HepG2 (cell line): ENCODE data around the gene POLA2.

ENCODE experiments used
- CBX5 ChIP-seq: sonication (generic); formaldehyde crosslinking; IDR thresholded peaks from 2 replicates; pipeline ENCODE4 v1.4.0; 2020; ENCODE audit warnings: missing genetic modification reagents, borderline replicate concordance
- ETV5 ChIP-seq: IDR thresholded peaks from 2 replicates; pipeline ENCODE4 v1.6.1; 2018; ENCODE audit warnings: missing biosample characterization, missing genetic modification reagents, inconsistent platforms, borderline replicate concordance
- NBN ChIP-seq: fragments of 450-650 bp; conservative IDR thresholded peaks from 2 replicates; pipeline ENCODE4 v1.6.1; 2017
- SMARCC2 ChIP-seq: fragments of 450-650 bp; IDR thresholded peaks from 2 replicates; pipeline ENCODE4 v1.6.1; 2017; ENCODE audit warnings: antibody characterized with exemption, mild to moderate bottlenecking
- YY1 ChIP-seq: IDR thresholded peaks from 2 replicates; pipeline ENCODE4 v1.6.1; 2011; ENCODE audit warnings: low read length, low read depth, moderate library complexity, mild to moderate bottlenecking; ENCODE audit not compliant: insufficient read depth, insufficient replicate concordance
- ZBTB20 ChIP-seq: sonication (generic); formaldehyde crosslinking; IDR thresholded peaks from 2 replicates; pipeline ENCODE4 v1.8.1; 2023; ENCODE audit warnings: missing genetic modification reagents, low read depth, mild to moderate bottlenecking, borderline replicate concordance
- TF ChIP-seq, protein P1 (sequence below): sonication (generic); formaldehyde crosslinking; IDR thresholded peaks from 2 replicates; pipeline ENCODE4 v1.4.0; 2020; ENCODE audit warnings: missing genetic modification reagents, borderline replicate concordance

DNA sequence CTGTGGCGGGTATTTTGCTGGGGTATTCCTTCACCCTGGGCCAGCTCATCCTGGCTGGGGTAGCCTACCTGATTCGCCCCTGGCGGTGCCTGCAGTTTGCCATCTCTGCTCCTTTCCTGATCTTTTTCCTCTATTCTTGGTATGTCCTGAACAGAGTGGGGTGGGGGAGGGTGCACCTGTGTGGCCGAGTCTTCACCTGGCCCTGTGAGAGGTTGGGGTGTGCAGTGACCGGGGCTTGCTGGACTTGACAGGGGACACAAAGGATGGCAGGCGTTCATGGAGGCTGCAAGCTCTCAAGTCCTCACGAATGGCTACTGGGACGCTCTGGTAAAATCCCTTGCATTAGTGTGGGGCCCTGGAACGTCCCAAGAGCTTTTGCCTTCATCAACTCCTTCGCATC lies 40.7 kb upstream of the POLA2 start:
- no peak for TF ChIP-seq NBN
- TF ChIP-seq, protein P1, sequence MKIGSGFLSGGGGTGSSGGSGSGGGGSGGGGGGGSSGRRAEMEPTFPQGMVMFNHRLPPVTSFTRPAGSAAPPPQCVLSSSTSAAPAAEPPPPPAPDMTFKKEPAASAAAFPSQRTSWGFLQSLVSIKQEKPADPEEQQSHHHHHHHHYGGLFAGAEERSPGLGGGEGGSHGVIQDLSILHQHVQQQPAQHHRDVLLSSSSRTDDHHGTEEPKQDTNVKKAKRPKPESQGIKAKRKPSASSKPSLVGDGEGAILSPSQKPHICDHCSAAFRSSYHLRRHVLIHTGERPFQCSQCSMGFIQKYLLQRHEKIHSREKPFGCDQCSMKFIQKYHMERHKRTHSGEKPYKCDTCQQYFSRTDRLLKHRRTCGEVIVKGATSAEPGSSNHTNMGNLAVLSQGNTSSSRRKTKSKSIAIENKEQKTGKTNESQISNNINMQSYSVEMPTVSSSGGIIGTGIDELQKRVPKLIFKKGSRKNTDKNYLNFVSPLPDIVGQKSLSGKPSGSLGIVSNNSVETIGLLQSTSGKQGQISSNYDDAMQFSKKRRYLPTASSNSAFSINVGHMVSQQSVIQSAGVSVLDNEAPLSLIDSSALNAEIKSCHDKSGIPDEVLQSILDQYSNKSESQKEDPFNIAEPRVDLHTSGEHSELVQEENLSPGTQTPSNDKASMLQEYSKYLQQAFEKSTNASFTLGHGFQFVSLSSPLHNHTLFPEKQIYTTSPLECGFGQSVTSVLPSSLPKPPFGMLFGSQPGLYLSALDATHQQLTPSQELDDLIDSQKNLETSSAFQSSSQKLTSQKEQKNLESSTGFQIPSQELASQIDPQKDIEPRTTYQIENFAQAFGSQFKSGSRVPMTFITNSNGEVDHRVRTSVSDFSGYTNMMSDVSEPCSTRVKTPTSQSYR (CRISPR knock-in tag) = no peak
- TF ChIP-seq SMARCC2 = no peak
- no peak for TF ChIP-seq ETV5
- no peak for TF ChIP-seq ZBTB20 (CRISPR knock-in tag)
- TF ChIP-seq YY1 = no peak
- no peak for TF ChIP-seq CBX5 (CRISPR knock-in tag)
